Choroid plexus epithelial cell (primary cell): ENCODE results near the gene CYP27A1.
A peak's percentile ranks its signal among the peaks of the same experiment; 100 is the strongest.

Experiments used
- DNase-seq: peaks from one replicate; pipeline ENCODE4 v3.0.0-alpha.2; 2010; ENCODE audit warnings: low read depth
- H3K4me3 ChIP-seq: 2 replicates; pipeline ENCODE4 v1.5.1; 2011; ENCODE audit warnings: low read depth, mild to moderate bottlenecking, control low read depth, low read length, moderate library complexity
- TF ChIP-seq, protein P1 (sequence below): conservative IDR thresholded peaks from 2 replicates; pipeline ENCODE4 v1.5.1; 2011; ENCODE audit warnings: low read depth, mild to moderate bottlenecking, control low read depth, inconsistent platforms, low read length, moderate library complexity

The CYP27A1 gene

DNA sequence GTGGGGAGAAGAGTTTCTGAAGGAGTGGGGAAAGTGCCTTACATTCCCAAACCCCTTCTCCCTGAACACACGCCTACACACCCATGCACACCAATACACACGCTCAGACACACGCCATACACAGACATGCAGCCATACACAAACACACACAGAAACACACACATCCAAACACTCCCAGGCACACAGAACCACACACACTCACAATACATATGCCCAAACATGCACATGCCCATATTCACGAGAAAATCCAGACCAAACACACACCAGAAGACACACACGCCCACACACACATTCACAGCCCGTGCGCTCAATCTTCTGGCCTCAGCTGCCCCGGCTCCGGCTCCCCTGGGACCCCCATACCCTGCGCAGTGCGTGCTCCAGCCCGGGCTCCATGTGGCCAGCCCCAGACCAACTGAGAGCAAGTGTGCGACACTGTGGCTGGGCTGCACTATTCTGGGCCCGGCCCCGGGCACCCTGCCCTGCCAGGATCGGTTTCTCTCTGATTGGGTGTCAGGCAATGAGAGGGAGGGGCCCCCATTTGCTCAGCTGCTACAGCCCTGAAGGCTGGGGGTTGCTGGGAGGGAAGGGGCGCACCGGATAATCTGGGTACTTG lies 49.5 kb downstream of the CYP27A1 start, which contains the start of gene PRKAG3:
TSS of gene PRKAG3 (minus strand) at position 426 of the 613 bp plus-strand sequence.
- H3K4me3 ChIP-seq, result no peak within 1 kb of the TSS
- no peak for DNase-seq
- TF ChIP-seq, protein P1, sequence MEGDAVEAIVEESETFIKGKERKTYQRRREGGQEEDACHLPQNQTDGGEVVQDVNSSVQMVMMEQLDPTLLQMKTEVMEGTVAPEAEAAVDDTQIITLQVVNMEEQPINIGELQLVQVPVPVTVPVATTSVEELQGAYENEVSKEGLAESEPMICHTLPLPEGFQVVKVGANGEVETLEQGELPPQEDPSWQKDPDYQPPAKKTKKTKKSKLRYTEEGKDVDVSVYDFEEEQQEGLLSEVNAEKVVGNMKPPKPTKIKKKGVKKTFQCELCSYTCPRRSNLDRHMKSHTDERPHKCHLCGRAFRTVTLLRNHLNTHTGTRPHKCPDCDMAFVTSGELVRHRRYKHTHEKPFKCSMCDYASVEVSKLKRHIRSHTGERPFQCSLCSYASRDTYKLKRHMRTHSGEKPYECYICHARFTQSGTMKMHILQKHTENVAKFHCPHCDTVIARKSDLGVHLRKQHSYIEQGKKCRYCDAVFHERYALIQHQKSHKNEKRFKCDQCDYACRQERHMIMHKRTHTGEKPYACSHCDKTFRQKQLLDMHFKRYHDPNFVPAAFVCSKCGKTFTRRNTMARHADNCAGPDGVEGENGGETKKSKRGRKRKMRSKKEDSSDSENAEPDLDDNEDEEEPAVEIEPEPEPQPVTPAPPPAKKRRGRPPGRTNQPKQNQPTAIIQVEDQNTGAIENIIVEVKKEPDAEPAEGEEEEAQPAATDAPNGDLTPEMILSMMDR, result no peak

DNA sequence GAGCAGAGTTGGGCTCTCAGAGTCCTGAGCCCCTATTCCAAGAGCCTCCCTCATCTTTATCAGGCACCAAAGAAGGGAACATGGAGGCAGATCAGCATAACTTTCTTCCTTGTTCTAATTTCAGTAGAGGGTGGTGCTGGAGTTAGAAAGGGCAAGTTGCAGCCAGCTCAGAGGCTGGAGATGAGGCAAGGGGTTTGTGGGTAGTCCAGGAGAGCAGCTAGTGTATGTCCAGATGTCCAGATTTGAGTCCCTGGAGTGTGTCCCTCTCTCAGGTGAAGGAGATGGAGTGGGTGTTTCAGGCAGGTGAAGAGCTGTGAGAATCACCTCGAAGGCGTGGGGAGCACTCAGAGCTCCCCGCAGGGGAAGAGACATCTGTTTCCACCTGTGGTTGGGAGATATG lies 50.1 kb downstream of the CYP27A1 start:
- TF ChIP-seq, protein P1, result no peak
- no peak for DNase-seq
- H3K4me3 ChIP-seq, result no peak overlapping the region

DNA sequence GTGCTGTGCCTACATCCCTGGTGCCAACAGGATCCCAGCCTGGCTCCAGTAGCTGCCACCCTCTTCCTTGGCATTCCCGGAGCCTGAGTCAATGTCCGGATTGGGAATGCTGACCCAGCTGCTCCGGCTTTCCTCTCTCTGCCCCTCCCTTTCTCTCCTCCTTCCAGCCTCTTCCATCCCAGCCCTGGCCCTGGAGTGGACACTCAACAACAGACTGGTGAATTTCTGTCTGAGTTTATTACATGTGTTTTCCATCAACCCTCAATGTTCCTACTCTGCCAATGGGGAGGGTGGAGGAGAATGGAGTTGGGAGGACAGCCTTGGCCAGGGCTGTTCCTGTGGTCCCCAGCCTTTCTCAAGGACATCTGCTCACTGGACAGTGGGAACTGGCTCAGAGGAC lies 50.6 kb downstream of the CYP27A1 start:
- DNase-seq, result no peak

DNA sequence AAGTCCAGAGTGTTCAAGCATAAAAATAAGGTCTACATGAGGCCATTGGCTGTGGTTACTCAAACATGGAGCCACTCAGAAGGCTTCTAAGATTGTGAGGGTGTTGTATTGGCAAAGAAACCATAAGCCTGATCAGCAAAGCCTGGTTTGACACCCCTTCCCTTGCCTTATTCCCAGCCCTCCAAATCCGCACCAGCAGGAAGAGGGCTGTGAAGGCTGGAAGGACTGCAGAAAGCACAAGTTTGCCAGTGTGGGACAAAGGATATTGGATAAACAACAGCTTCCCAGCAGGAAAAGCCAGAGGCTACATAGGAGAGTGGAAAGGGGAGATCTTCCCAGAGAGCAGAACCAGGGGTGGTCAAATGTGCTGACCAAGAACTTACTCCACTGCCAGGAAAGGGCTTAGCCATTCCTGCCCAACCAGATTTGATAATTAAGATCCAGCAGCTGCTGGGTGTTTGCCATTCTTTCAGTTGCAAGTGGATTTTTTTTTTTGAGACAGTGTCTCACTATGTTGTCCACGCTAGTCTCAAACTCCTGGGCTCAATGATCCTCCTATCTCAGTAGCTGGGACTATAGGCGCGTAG lies 51.2 kb downstream of the CYP27A1 start:
- H3K4me3 ChIP-seq, result no peak overlapping the region
- TF ChIP-seq, protein P1, result no peak
- DNase-seq, result no peak

More for the DNA sequence above, 50.6 kb downstream of the CYP27A1 start:
- no peak overlapping the region for H3K4me3 ChIP-seq
- TF ChIP-seq, protein P1, result no peak

DNA sequence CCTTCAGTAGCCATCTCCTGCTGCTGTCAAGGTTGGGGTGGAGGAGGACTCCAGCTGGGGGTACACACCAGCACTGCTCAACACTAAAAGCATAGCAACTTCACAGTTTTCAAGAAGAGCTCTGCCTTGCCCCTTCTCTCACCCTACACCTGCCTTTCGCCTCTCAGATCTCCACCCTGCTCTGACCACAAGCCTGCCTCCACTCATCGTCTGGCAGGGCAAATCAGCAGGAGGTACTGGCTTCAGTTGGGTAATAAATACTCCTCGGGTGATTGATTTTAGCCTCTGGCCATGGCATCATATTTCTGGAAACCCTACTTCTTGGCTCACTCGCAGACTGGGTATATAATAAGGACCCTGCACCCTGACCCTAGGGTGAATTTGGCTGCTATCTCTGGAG lies 52.7 kb downstream of the CYP27A1 start:
- H3K4me3 ChIP-seq, result no peak overlapping the region

DNA sequence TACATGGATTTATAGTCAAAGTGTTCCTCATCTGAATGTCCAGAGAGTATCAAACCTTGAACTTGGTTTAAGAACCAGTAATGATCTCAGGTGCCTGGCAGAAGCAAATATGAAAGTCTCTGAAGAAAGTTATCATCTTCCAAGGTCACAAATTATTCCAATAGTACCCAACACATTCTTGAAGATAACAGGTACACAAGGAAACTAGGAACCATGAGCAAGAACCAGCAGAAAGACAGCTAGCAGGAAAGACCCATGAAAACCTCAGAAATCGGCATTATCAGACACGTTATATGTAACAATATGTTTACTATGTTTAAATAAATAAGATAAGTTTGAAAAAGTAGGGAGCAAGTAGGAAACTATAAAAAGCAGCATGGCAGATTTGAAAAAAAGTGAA lies 55.5 kb downstream of the CYP27A1 start:
- TF ChIP-seq, protein P1, result no peak
- H3K4me3 ChIP-seq, result no peak overlapping the region
- no peak for DNase-seq

More for the DNA sequence above, 52.7 kb downstream of the CYP27A1 start:
- TF ChIP-seq, protein P1, result no peak
- DNase-seq, result peak; percentile 16

DNA sequence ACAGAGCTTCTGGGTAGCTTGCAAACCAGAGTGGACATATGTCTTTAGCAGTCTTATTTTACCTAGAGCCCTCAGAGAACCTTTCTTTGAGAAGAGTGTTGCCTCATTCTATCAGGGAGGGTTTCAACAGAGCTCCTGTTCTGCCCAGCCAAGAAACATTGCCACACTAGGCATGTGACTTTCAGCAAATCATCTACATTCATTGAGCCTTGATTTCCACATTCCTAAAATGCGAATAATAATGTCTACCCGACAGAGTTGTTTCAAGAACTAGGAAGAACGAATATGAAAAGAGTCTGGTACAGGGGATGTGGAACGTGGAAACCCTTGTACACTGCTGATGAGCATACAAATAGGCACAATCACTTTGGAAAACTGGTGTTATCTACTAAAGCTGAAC lies 57.5 kb downstream of the CYP27A1 start:
- H3K4me3 ChIP-seq, result no peak overlapping the region
- TF ChIP-seq, protein P1, result no peak
- peak; percentile 87 for DNase-seq
